Measurements from ENCODE around the gene NAT8.

- TF ChIP-seq CTCF (IDR thresholded peaks at IDR 0.05): no peak
- TF ChIP-seq POLR2A (IDR thresholded peaks at IDR 0.05): no peak
Observed at GRCh38 chr2:73614105-73614504, 28.1 kb downstream of the NAT8 start.
